Stimulated activated CD8-positive, alpha-beta memory T cell treated with anti-CD3 and anti-CD28 coated beads, Interleukin-7, amount 100 ng/mL, for 48 hours (primary cell): ENCODE data around the gene RRM1.
A peak's percentile ranks its signal among the peaks of the same experiment; 100 is the strongest.
"Not testable (repeated sequence)": the region's sequence is repeated elsewhere in the genome, so short reads cannot be mapped to it uniquely, and the experiment has no call there.

Experiments
- DNase-seq, 2 donors: peaks; one replicate each; pipeline ENCODE4 v3.0.0-alpha.2; 2020; ENCODE audit warnings: low read depth in 1 of 2; ENCODE audit errors: extremely low read depth in 1 of 2

RRM1 gene

DNA sequence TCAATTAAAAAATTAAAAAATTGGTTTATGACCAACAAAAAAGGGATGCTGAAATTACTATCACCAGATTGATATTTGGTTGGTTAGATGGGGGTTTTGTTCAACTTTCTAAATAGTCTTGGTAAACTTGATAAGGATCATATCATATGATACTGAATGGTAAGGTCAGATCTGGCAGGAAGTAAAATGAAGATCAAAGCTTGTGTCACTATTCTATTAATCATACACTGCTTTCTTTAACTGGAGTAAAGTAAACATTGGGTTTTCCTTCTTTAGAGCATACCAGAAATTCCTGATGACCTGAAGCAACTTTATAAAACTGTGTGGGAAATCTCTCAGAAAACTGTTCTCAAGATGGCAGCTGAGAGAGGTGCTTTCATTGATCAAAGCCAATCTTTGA, 40.2 kb downstream of the RRM1 start:
- no peak for DNase-seq

DNA sequence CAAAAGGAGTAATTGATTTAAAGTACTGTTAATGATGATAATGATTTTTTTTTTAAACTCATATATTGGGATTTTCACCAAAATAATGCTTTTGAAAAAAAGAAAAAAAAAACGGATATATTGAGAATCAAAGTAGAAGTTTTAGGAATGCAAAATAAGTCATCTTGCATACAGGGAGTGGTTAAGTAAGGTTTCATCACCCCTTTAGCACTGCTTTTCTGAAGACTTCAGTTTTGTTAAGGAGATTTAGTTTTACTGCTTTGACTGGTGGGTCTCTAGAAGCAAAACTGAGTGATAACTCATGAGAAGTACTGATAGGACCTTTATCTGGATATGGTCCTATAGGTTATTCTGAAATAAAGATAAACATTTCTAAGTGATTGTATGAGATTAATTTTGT, 43.9 kb downstream of the RRM1 start:
- no peak for DNase-seq

DNA sequence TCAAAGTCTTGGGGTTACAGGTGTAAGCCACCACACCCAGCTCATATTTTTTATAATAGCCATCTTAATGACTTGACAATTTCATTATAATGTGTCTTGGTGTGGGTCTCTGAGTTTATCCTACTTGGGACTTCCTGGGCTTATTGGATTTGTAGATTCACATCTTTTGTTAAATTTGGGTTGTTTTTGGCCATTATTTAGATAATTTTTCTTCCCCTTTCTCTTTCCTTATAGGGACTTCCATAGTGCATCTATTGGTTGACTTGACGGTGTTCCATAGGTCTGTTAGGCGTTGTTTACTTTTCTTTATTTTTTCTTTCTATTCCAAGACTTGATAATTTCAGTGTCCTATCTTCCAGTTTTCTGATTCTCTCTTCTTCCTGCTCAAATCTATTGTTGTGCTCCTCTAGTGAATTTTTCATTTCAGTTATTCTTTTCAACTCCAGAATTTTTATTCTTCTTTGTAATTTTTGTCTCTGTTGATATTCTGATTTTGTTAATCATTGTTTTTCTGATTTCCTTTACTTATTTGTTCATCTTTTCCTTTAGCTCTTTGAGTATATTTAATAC, 45.6 kb downstream of the RRM1 start:
- DNase-seq = no peak

DNA sequence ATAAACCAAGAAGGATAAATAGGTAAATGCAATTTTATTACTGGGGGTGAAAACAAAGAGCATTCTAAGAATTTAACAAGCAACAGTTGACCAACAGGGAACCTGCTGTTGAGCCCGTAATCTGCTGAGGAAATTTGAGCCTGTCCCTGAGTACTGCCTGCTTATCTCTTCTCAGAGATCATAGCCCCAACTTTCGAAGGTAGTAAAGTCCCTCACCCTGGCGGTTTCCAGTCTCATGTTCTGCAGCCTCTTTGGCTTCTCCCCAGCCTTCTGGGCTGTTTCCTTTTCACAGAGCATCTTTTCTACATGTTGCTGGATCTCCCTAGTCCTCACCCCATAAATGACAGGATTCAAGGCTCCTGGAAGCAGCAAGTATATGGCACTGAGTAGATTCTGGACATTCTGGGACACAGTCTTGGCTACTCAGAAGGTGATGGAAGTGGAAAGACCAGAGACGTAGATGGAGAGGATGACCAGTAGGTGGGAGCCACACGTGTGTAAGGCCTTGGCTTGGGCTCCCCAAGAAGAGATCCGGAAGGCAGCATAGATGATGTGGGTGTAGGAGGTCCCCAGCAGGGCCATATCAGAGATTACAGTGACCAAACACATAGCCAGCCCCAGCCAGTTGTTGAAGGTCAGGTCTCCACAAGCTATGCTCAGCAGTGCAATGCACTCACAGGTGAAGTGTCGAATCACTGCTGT, 51.6 kb downstream of the RRM1 start:
- DNase-seq = no peak

DNA sequence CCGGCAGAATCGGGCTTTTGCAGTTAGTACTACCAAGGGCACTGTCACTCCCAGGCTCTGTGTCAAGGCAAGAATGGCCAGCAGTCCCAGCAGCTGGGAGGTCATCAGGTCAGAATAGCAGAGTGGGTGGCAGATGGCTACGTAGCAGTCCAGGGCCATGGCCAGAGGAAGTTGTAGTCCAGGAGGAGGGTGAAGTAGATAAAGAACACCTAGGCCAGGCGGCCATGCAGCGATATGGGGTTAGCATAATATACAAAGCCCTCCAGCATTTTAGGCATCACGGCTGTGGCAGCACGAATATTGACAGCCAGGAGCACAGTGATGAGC, 52.1 kb downstream of the RRM1 start:
- no peak for DNase-seq

DNA sequence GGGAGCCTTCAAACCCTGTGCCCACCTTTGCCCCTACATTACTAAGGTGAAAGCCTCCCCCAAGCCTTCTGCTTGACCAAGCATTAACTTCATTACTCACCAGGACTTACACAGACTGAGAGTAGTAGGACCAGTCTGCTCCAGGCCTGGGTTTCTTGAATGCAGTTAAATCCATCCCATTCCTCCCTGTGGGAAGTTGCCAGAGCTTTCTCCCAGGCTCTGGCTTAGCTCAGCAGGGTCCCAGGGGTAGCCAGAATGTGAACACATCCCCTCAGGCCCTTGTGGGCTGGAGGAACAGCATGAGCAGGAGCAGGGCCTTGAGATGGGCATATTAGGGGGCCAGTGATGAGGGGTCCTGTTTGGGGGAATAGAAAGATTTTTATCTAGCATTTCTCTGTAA, 59.9 kb downstream of the RRM1 start:
- DNase-seq = no peak

DNA sequence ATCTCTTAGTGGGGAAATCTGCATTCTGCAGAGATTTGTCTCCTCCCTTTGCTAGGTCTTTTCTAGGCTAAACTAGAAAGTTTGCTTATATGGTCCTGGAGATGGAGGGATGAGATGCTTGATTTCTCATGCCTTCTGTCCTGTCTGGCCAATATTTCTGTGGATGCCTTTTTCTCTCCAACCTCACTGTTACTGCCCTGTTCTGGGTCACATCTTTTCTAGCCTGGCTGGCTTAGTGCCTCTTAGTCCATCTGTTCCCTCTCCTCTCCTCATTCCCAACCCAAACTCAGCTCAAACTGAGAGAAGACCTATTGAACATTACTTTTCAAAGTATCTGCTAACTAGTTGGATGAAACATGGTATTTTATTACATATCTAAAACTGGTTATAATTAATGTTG, 62.0 kb downstream of the RRM1 start:
- DNase-seq = no peak

DNA sequence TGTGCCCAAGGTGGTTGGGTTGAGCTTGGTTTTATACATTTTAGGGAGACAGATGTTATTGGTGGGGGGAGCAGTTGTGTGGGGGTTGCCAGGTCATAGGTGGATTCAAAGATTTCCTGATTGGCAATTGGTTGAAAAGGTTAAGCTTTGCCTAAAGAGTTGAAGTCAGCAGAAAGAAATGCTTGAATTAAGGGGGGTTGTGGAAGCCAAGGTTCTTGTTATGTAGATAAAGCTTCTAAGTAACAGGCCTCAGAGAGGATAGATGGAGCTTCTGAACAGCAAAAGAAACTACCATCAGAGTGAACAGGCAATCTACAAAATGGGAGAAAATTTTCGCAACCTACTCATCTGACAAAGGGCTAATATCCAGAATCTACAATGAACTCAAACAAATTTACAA, 64.2 kb downstream of the RRM1 start:
- DNase-seq = not testable (repeated sequence)

DNA sequence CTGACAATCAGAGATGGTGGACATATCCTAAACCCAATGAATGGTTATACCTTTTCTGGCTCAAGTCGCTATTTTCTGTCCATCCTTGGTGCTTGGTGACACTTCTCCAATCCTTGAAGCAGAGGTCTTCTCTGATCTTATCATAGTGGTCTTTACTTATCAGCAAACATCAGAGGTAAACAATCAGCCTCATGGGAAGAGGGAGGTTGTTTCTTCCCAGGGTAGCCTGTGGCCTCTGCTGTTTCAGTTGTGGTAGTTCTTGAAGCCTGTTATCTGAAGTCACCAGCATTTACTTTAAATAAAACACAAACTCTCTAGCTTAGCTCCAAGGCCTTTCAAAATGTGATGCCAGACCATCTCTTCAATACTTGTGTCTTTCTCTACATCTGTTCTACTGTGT, 66.7 kb downstream of the RRM1 start:
- no peak for DNase-seq

DNA sequence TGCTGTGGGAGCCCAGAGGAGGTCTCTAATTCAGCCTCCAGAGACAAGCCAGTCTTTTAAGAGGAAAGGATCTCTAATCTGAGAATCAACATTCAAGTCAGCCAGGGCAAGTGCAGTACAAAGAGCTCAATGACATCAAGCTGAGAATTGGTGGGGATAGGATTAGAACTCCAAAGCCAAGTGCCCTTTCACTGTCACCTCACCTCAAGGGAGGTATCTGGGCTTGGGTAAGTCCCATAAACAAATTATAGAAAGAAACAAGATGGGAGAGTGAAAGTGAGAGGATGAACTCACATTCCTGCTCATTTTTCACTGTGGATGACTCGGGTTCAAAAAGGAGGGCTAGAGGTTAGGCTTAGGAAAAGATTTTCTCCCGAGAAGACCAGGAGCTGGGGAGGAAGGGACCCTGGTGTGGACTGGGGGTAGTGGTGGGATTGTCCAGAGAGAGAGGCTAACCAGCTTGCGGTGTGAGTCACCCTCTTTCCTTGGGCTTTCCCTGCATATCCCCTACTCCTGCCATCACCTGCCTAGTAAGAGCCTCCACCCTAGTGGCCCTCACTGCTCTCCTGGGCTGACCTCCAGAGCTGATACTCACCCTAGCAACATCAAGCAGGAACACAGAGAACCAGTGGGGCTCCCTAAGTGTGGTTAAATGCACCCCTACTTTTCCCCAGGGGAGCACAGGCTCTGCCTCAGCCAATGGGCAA, 70.4 kb downstream of the RRM1 start:
- no peak for DNase-seq

DNA sequence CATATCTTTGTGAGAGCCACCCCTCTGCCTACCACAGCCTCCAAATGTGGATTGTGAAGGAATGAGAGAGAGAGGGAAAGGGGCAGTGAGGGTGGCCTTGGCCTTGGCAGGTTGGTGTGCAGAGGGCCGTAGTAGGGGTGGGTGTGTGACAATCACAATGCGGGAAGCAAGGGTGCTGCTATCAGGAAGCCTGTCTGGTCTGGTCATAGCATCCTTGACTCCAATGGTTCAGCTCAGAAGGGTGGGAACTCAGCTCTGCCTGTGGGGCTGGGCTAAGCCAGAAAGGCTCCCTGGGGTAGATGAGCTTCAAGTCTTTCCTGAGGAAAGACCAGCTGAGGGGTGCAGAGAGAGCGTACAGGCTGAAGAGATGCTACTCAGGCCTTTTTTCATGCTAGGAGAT, 72.7 kb downstream of the RRM1 start:
- DNase-seq = no peak

DNA sequence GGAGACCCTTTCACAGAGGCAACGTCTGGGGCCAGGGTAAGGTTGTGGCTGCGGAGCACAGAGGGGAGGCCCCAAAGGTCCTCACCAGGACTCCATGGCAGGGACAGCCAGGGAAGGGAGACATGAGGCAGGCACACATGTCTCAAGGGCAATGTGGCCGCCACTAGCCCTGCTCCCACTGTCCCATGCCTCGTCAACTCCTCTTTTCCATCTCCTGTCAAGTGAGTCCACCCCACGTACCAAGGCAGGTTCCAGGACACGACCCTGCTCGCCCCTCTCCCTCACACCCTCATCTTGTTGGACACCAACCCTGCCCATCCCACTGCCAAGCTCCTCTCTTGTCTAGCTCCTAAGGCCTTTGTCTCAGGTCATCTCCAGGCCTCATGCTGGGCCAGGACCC, 73.2 kb downstream of the RRM1 start:
- DNase-seq = no peak

DNA sequence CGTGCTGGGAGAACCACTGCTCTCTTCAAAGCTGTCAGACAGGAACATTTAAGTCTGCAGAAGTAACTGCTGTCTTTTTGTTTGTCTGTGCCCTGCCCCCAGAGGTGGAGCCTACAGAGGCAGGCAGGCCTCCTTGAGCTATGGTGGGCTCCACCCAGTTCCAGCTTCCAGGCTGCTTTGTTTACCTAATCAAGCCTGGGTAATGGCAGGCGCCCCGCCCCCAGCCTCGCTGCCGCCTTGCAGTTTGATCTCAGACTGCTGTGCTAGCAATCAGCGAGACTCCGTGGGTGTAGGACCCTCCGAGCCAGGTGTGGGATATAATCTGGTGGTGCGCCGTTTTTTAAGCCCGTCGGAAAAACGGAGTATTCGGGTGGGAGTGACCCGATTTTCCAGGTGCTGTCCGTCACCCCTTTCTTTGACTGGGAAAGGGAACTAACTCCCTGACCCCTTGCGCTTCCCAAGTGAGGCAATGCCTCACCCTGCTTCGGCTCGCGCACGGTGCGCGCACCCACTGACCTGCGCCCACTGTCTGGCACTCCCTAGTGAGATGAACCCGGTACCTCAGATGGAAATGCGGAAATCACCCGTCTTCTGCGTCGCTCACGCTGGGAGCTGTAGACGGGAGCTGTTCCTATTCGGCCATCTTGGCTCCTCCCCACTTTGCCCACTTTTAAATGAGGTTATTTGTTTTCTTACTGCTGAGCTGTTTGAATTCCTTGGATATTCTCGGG, 81.2 kb downstream of the RRM1 start:
- DNase-seq = not testable (repeated sequence)

DNA sequence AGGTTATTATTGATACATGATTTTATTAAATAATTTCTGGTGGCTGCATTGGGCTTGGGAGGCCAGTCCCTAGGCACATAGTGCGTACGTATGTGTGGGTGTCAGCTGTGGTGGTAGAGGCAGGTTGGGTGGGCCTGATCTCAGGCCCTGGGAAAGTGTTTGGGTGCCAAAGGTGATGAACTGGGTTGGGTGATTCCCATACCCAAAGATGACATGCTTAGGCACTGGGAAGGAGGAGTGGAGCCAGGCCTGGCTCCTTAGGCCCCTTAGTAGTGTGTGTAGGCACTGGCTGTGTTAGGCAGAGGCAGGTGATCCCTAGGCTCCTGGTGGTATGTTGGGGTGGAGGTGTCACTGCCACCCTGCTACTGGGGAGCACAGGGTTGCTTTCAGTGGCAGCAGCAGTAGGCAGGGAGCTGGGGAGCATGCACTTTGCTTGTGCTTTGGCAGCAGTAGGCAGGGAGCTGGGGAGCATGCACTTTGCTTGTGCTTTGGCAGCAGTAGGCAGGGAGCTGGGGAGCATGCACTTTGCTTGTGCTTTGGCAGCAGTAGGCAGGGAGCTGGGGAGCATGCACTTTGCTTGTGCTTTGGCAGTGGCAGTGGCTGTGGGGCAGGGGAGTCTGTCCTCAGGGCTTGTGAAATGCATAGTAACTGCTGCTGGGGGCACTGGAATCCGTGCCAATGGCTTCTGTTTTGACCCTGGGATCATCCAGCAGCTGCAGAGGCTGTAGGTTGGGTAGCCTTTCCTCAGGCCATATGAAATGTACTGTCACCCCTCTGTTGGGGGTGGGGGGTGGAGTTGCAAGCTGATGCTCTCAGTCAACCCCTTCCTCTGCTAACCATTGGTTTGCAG, 84.4 kb downstream of the RRM1 start:
- no peak for DNase-seq

DNA sequence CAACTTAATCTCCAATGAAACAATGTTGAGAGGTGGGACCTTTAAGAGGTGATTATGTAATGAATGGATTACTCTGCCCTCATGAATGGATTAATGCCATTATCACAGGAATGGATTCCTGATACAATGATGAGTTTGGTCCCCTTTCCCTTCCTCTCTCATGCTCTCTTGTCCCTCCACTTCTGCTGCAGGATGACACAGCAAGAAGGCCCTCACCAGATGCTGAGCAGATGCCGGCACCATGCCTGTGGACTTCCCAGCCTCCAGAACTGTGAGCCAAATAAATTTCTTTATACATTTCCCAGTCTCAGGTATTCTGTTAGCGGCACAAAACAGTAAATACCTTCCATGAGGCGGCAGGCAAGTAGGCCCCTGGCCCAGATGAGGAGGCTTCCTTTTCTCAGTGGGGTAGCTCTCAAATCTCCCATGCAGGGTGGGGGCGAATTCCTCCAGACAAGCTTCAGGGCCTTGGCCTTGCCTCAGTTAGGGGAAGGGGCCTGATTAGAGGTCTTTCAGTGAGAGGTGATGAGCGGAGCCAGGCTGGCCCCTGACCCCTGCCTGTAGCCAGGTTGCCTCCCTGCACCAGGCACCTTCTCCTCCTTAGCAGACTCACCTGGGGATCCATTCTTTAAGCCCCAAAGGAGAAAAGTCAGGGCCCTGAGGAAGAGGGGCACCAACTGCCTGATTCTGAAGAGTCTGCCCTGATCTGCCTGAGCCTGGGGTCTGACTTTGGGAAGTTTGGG, 86.0 kb downstream of the RRM1 start:
- DNase-seq = no peak

DNA sequence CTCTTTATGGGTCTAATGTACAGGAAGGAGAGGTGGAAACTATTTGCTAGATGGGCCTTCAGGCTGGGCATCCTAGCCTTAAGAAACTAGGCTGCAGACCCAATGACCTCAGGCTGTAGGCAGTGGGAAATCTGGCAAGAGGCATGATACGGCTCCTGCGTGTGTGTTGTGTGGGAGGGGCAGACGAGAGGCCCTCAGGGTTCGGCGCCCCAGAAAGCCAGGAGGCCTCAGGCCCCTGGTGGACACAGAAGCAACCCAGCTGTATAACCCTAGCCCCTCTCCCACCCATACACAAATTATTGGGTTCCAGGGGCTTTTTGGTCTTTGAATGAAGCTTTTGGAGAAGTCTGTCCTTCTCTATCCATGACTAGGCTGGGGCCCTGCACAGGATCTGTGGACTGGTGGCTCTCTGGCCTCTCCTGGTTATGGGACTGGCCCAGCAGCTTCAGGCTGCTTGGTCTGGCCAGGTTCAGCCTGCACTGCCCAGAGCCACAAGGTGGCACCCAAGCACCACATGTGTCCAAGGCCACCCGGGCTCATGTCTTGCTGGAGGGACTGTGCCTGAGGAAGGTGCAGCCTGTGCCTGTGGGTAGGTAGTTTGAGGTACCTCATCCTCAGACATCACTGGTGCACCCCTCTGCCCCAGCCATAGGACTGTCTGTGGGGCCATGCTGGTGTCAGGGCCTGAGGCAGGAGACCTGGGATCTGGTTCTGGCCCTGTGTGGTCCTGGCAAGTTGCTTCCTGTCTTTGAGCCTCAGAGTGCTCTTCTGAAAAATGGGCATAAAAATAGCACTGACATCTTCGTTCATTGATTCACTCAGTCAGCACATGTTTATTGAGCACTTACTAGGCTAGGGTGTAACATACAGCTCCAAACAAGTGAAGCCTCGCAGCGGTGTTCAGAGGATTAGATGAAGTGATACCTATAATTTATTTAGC, 87.5 kb downstream of the RRM1 start:
- DNase-seq = peak; percentile 19 to 22

DNA sequence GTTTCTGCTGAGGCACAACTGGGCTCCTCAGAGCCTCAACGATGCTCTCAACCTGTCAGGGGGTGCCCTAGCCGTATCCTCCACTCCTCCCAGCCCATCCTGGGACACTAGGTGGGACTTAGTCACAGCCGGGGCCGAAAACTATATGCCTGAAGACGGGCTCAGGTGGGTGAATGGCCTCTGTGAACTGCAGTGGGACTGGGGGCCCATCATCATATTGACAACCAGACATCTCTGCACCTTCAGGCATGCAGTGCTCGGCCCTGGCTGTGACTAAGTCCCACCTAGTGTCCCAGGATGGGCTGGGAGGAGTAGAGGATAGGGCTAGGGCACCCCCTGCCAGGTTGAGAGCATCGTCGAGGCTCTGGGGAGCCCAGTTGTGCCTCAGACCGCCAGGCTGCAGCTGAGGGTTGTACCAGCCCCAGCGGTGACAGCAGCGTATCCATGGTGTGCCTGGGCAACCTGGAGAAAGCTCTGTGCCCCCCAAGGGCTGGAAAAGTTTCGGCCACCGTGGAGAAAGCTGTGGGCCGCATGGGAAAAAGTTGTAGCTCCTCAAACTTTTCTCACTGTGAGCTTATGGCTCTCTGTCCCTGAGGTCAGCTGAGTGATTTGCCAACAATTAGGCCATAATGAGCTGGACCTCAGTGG, 88.9 kb downstream of the RRM1 start:
- no peak for DNase-seq

DNA sequence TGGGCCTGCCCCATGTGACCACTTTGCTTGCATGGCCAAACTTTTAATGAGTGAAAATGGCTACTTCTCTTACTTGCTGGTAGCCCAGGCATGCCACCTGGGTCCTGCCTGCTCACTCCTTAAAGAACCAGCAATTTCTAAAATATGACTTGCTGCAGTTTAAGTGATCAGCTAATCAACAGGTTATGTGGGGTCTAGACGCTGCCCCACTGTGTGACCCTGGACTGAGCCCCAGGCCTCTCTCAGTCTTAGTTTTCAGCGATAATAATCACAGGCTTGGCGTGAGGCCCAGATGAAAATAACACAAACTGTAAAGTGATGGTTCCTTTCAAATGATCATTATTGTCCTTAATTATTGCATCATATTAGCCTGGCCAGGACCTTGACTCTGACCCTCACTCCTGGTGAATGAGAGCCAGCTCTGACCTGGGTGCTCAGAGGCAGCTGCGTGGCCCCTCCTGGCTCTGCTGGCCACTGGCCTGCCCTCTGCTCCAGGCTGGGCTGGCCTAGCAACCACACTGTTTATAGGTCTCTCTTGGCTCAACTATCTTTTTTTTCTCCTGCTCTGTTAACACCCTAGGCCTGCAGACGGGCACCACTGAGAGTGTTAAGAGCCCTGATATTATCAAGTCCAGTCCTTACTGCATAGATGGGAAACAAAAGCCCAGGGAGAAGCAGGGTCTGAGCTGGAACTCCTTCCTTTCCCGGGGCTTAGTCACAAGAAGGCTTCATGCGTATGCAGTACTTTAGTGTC, 89.7 kb downstream of the RRM1 start:
- DNase-seq = no peak
